Ovary (tissue), 3 donors: Measurements from ENCODE around the gene RNF125.

ENCODE experiments used
- CTCF ChIP-seq, 3 donors: fragments of 450-650 bp in 2 of 3; fragments of 200-600 bp in 1 of 3; IDR thresholded peaks; one replicate each; pipeline versions ENCODE4 v1.5.1 to v1.8.0; 2016 to 2022; ENCODE audit warnings: antibody characterized with exemption in 3 of 3, mild to moderate bottlenecking in 1 of 3
- POLR2A ChIP-seq: fragments of 450-650 bp; IDR thresholded peaks from one replicate; pipeline ENCODE4 v1.6.1; 2017; ENCODE audit warnings: antibody characterized with exemption, mild to moderate bottlenecking, moderate library complexity
- donor health status: DM: no; HTN: no; CAD: no.

GRCh38 chr18:31998880-31999412 lies 19.7 kb upstream of the RNF125 start:
- TF ChIP-seq CTCF (IDR thresholded peaks at IDR 0.05): no peak
- no peak for TF ChIP-seq POLR2A
